Measurements from ENCODE around the gene PAQR5. TPM values are rescaled to one million over a fixed set of nuclear protein-coding genes. Genes with fewer than 3 reads are reported as not detected.

The PAQR5 gene
- total RNA-seq, 4 donors from 2014 or later = 0.27 to 2.6 (median 1.4) TPM

DNA sequence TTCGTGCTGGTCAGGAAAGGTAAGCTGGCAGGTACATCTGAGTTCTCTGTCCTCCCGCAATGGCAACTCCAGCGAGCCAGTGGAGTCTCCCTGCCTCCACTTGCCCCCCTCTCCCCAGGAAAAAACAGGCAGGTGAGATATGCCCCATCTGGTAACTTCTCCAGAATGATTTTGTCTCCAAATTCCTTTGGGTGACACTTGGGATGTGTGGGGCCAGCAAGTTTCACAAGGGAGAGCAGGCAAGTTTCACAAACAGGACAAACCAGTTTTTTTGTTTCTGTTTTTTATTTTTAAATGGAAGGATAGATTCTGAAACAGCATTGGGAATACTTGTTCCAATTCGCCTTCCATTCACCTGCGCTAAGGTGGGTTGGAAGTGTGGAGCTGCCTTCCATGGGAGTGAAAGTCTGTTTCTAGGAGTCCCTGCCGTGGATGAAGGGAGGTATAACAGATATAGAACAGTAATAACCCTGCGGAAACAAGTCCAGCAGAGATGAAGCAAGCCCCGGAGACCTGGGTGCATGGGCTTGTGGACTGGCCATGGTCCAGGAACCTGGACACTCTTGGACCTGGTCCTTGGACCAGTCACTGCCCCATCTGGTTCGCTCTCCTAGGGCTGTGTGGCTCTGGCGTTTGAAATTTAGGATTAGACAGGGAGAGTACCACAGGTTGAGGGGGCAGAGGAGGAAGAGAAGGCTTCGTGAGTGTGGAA, 92.5 kb downstream of the PAQR5 start:
- Histone ChIP-seq H3K4me3 (no peak overlapping the region), H3K4me1 (peaks cover 0 to 10% (median 2%) of the 10 kb centered on the region in 3 donors), H3K9me3 (no peaks in the 10 kb centered on the region), H3K27me3 (peaks cover 22% of the 10 kb centered on the region), H3K27ac (no peak overlapping the region), H3K36me3 (no peaks in the 10 kb centered on the region)
- no peak for ATAC-seq
- 85 to 100% methylated on average over 3 to 10 of the region's 11 CpGs for WGBS, 2 donors (ENCODE audit: low coverage in 1 of 2)
- TF ChIP-seq EP300 (IDR thresholded peaks at IDR 0.05) (no peak), POLR2A (IDR thresholded peaks at IDR 0.05) (no peak), POLR2AphosphoS5 (IDR thresholded peaks at IDR 0.05) (no peak)
- TF ChIP-seq, protein P1, sequence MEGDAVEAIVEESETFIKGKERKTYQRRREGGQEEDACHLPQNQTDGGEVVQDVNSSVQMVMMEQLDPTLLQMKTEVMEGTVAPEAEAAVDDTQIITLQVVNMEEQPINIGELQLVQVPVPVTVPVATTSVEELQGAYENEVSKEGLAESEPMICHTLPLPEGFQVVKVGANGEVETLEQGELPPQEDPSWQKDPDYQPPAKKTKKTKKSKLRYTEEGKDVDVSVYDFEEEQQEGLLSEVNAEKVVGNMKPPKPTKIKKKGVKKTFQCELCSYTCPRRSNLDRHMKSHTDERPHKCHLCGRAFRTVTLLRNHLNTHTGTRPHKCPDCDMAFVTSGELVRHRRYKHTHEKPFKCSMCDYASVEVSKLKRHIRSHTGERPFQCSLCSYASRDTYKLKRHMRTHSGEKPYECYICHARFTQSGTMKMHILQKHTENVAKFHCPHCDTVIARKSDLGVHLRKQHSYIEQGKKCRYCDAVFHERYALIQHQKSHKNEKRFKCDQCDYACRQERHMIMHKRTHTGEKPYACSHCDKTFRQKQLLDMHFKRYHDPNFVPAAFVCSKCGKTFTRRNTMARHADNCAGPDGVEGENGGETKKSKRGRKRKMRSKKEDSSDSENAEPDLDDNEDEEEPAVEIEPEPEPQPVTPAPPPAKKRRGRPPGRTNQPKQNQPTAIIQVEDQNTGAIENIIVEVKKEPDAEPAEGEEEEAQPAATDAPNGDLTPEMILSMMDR (IDR thresholded peaks at IDR 0.05) = no peak

DNA sequence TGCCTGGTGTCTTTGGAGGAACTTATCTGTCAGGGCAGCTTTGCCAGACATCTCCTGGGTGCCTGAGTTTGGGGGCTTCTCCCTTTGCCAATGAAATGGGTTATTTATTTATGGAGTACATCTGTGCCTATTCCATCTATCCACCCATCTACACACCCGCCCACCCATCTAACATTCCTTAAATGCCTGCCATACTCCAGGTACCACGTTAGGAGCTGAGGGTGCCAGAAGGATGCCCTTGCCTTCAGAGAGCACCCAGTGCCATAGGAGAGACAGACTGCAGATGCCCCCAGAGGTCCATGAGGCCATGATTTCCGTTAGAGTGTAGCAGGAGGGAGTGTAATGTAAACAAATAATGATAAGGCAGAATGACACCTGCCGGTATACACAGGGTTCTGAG, 93.6 kb downstream of the PAQR5 start:
- Histone ChIP-seq H3K9me3 (no peaks in the 10 kb centered on the region), H3K4me3 (no peak overlapping the region), H3K27ac (no peak overlapping the region), H3K4me1 (peaks cover 0 to 10% (median 2%) of the 10 kb centered on the region in 3 donors), H3K27me3 (peaks cover 25% of the 10 kb centered on the region), H3K36me3 (no peaks in the 10 kb centered on the region)
- 61 to 71% methylated on average over 2 of the region's 4 CpGs for WGBS, 2 donors (ENCODE audit: low coverage in 1 of 2)
- TF ChIP-seq, protein P1 (IDR thresholded peaks at IDR 0.05) = no peak
- TF ChIP-seq EP300 (IDR thresholded peaks at IDR 0.05) = no peak
- no peak for TF ChIP-seq POLR2A (IDR thresholded peaks at IDR 0.05)
- TF ChIP-seq POLR2AphosphoS5 (IDR thresholded peaks at IDR 0.05) = no peak
- ATAC-seq = no peak

DNA sequence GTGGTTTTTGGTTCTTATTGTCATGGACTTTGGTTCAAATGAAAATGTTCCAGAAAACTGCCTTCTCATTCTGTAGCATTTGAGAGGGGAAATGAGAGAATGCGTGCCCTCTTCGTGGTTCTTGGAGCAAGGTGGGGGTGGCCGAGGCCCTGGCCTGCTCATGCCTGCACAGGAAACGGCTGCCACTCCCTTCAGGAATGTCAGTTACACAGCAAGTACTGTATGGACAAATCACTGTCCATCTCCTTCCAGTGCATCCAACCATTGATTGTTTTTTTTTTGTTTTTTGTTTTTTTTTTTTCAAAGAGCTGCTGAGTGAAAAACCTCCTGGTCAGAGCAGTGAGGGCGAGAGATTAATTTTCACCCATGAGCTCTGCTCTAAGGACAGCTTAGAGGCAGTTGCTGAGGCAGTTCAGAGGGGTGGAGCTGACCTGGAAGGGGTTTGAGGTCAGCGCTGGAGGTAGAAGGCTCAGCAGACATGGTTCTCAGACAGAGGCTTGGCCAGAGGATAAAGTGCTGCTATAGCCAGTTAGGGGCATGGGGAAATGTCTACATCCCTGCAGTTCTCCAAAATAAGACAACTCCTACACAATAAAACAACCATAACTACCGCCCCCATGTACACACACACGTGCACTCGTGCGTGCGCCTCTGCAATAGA, 95.2 kb downstream of the PAQR5 start:
- 12 to 35% methylated on average over 5 to 8 of the region's 11 CpGs for WGBS, 2 donors (ENCODE audit: low coverage in 1 of 2)
- ATAC-seq = no peak
- Histone ChIP-seq H3K27me3 (peaks cover 25% of the 10 kb centered on the region), H3K4me1 (peaks cover 0 to 10% (median 2%) of the 10 kb centered on the region in 3 donors), H3K9me3 (no peaks in the 10 kb centered on the region), H3K36me3 (no peaks in the 10 kb centered on the region), H3K27ac (no peak overlapping the region), H3K4me3 (no peak overlapping the region)
- TF ChIP-seq POLR2A (IDR thresholded peaks at IDR 0.05) = no peak
- TF ChIP-seq, protein P1 (IDR thresholded peaks at IDR 0.05) = no peak
- no peak for TF ChIP-seq EP300 (IDR thresholded peaks at IDR 0.05)
- TF ChIP-seq POLR2AphosphoS5 (IDR thresholded peaks at IDR 0.05) = no peak

DNA sequence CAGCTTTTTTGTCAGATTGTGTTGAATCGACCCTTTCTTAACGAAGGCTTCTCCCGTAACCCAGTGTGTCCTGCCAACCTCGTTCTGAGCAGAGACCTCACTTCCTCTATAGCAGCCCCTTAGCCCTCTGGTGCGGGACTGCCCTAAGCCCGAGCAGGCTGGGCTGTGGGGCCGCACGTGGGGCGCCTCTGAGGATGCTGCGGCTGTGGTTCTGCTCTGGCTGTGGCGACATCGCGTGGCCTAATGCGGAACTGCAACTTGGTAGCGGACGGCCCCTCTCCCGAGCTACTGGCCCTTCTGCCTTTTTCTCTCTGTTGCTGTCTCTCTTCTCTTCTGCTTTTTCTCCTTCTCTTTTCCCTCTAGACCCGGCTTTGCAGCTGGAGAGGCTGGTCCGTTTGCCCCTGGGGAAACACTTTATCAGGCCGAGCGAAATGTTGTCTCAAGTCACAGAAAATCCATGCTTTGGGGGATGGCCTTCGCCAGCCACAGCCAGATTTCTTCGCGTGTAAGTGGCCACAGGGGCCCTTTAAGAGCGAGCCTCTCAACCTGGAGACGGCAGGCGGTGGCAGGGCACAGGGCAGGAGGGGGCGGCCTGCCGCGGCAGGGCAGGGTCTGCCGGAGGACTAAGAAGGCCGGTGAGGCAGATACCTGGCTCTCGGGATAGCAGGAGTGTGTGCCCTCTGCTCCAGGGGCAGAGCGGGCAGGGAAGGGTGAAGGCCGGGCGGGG, 96.0 kb downstream of the PAQR5 start:
- Histone ChIP-seq H3K27me3 (peaks cover 25% of the 10 kb centered on the region), H3K36me3 (no peaks in the 10 kb centered on the region), H3K4me3 (no peak overlapping the region), H3K9me3 (no peaks in the 10 kb centered on the region), H3K4me1 (peaks cover 0 to 10% (median 2%) of the 10 kb centered on the region in 3 donors), H3K27ac (no peak overlapping the region)
- peak; percentile 86 for ATAC-seq
- no peak for TF ChIP-seq EP300 (IDR thresholded peaks at IDR 0.05)
- TF ChIP-seq, protein P1 (IDR thresholded peaks at IDR 0.05) = peak; percentile 85 to 98 (median 92)
- WGBS, 2 donors (ENCODE audit: low coverage in 1 of 2) = 1% methylated on average over 14 to 16 of the region's 36 CpGs

All from gastroesophageal sphincter (tissue), 4 donors.